ENCODE measurements around the gene PDK4.
"Not testable (repeated sequence)": the region's sequence is repeated elsewhere in the genome, so short reads cannot be mapped to it uniquely, and the experiment has no call there.

Gene PDK4

GRCh38 chr7:95558864-95559263 is 37.5 kb downstream of the PDK4 start:
- H3K4me3 ChIP-seq (replicated peaks; ENCODE audit: low read depth, low read length) = no peak overlapping the region
- DNase-seq (ENCODE audit: extremely low read depth, insufficient read length) = no peak
- TF ChIP-seq, protein P1, sequence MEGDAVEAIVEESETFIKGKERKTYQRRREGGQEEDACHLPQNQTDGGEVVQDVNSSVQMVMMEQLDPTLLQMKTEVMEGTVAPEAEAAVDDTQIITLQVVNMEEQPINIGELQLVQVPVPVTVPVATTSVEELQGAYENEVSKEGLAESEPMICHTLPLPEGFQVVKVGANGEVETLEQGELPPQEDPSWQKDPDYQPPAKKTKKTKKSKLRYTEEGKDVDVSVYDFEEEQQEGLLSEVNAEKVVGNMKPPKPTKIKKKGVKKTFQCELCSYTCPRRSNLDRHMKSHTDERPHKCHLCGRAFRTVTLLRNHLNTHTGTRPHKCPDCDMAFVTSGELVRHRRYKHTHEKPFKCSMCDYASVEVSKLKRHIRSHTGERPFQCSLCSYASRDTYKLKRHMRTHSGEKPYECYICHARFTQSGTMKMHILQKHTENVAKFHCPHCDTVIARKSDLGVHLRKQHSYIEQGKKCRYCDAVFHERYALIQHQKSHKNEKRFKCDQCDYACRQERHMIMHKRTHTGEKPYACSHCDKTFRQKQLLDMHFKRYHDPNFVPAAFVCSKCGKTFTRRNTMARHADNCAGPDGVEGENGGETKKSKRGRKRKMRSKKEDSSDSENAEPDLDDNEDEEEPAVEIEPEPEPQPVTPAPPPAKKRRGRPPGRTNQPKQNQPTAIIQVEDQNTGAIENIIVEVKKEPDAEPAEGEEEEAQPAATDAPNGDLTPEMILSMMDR (IDR thresholded peaks at IDR 0.05; ENCODE audit: insufficient read depth, low read length, poor library complexity, severe bottlenecking) = no peak
- H3K27me3 ChIP-seq (replicated peaks; ENCODE audit: control insufficient read depth, insufficient read depth, low read length) = no peaks in the 10 kb centered on the region; the same call in 1 of the 2 replicates
- H3K36me3 ChIP-seq (ENCODE audit: control insufficient read depth, insufficient read depth, low read length) = no peaks in the 10 kb centered on the region

DNA sequence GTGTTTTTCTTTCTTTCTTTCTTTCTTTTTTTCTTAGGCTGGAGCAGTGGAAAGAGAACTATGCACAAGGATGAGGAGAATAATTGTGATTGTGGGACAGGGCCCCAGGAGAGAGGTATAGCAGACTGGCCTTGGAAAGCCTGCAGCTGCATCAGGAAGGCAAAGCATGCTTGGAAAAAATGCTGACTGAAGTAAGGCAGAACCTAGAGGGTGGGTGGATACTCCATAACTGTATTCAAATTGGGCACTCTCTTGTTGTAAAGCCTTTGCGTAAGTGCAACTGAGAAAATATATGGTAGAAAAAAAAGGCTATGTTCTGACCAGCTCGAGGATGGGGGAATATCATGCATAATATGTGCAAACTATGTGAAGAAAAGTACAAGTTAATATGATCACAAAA is 39.5 kb downstream of the PDK4 start:
- TF ChIP-seq, protein P1 (IDR thresholded peaks at IDR 0.05; ENCODE audit: insufficient read depth, low read length, poor library complexity, severe bottlenecking) = no peak
- Histone ChIP-seq H3K4me3 (replicated peaks; ENCODE audit: low read depth, low read length) (no peak overlapping the region), H3K36me3 (ENCODE audit: control insufficient read depth, insufficient read depth, low read length) (no peaks in the 10 kb centered on the region), H3K27me3 (replicated peaks; ENCODE audit: control insufficient read depth, insufficient read depth, low read length) (no peaks in the 10 kb centered on the region; the same call in 1 of the 2 replicates)
- DNase-seq (ENCODE audit: extremely low read depth, insufficient read length) = no peak

GRCh38 chr7:95553939-95554338 is 42.4 kb downstream of the PDK4 start:
- Histone ChIP-seq H3K4me3 (replicated peaks; ENCODE audit: low read depth, low read length) (no peak overlapping the region), H3K27me3 (replicated peaks; ENCODE audit: control insufficient read depth, insufficient read depth, low read length) (no peaks in the 10 kb centered on the region; the same call in 1 of the 2 replicates), H3K36me3 (ENCODE audit: control insufficient read depth, insufficient read depth, low read length) (no peaks in the 10 kb centered on the region)
- DNase-seq (ENCODE audit: extremely low read depth, insufficient read length) = no peak
- TF ChIP-seq, protein P1 (IDR thresholded peaks at IDR 0.05; ENCODE audit: insufficient read depth, low read length, poor library complexity, severe bottlenecking) = no peak

DNA sequence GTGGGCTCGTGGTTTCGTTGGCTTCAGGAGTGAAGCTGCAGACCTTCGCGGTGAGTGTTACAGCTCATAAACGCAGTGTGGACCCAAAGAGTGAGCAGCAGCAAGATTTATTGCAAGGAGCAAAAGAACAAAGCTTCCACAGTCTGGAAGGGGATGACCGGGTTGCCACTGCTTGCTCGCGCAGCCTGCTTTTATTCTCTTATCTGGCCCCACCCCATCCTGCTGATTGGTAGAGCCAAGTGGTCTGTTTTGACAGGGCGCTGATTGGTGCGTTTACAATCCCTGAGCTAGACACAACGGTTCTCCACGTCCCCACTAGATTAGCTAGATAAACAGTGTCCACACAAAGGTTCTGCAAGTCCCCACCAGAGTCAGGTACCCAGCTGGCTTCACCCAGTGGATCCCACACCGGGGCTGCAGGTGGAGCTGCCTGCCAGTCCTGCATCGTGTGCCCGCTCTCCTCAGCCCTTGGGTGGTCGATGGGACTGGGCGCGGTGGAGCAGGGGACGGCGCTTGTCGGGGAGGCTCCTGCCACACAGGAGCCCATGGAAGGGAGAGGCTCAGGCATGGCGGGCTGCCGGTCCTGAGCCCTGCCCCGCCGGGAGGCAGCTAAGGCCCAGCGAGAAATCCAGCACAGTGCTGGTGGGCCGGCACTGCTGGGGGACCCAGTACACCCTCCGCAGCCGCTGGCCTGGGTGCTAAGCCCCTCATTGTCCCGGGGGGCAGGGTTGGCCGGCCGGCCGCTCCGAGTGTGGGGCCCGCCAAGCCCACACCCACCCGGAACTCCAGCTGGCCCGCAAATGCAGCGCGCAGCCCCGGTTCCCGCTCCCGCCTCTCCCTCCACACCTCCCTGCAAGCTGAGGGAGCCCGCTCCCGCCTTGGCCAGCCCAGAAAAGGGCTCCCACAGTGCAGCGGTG is 44.0 kb downstream of the PDK4 start:
- not testable (repeated sequence) for H3K27me3 ChIP-seq (replicated peaks; ENCODE audit: control insufficient read depth, insufficient read depth, low read length); H3K36me3 ChIP-seq (ENCODE audit: control insufficient read depth, insufficient read depth, low read length); H3K4me3 ChIP-seq (replicated peaks; ENCODE audit: low read depth, low read length); DNase-seq (ENCODE audit: extremely low read depth, insufficient read length)

GRCh38 chr7:95550546-95550945 is 45.8 kb downstream of the PDK4 start:
- Histone ChIP-seq H3K4me3 (replicated peaks; ENCODE audit: low read depth, low read length) (no peak overlapping the region), H3K27me3 (replicated peaks; ENCODE audit: control insufficient read depth, insufficient read depth, low read length) (no peaks in the 10 kb centered on the region; the same call in 1 of the 2 replicates), H3K36me3 (ENCODE audit: control insufficient read depth, insufficient read depth, low read length) (no peaks in the 10 kb centered on the region)
- TF ChIP-seq, protein P1 (IDR thresholded peaks at IDR 0.05; ENCODE audit: insufficient read depth, low read length, poor library complexity, severe bottlenecking) = no peak
- no peak for DNase-seq (ENCODE audit: extremely low read depth, insufficient read length)

DNA sequence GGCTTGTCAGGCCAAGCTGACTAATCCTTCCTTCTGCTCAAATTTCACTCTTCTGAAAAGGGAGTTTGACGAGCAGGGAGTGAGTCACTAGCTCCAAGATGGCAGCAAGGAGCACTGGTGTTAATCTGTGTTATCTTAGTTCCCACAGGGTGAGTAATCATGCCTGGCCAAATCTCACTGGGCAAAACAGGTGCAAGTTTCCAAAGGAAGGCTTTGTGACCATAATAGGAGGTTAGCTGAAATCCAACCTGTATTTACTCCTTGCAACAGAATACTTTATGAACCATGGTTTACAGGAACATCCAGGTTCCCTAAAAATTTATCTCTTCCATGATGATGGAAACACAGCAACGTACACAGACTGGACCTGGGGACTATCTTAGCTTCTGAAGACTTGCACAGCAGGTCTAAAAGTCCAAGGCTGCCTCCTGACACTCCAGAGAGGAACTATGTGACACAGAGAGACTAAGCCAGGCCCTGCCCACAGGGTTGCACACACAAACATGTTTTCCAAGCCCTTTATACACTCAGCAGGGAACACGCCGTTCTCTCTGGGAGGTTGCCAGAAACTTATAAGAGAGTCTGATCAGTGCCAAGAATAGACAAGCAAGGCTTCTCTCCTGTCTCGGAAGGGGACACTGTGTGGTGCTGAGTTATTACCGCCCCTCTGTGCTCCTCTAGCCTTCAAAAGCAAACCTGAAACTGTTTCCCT is 46.3 kb downstream of the PDK4 start:
- DNase-seq (ENCODE audit: extremely low read depth, insufficient read length) = no peak
- Histone ChIP-seq H3K4me3 (replicated peaks; ENCODE audit: low read depth, low read length) (no peak overlapping the region), H3K27me3 (replicated peaks; ENCODE audit: control insufficient read depth, insufficient read depth, low read length) (no peaks in the 10 kb centered on the region; the same call in 1 of the 2 replicates), H3K36me3 (ENCODE audit: control insufficient read depth, insufficient read depth, low read length) (no peaks in the 10 kb centered on the region)
- TF ChIP-seq, protein P1 (IDR thresholded peaks at IDR 0.05; ENCODE audit: insufficient read depth, low read length, poor library complexity, severe bottlenecking) = no peak

Data from GM06990 (cell line).